Measurements from ENCODE around the gene CNPY2.

Gene CNPY2

DNA sequence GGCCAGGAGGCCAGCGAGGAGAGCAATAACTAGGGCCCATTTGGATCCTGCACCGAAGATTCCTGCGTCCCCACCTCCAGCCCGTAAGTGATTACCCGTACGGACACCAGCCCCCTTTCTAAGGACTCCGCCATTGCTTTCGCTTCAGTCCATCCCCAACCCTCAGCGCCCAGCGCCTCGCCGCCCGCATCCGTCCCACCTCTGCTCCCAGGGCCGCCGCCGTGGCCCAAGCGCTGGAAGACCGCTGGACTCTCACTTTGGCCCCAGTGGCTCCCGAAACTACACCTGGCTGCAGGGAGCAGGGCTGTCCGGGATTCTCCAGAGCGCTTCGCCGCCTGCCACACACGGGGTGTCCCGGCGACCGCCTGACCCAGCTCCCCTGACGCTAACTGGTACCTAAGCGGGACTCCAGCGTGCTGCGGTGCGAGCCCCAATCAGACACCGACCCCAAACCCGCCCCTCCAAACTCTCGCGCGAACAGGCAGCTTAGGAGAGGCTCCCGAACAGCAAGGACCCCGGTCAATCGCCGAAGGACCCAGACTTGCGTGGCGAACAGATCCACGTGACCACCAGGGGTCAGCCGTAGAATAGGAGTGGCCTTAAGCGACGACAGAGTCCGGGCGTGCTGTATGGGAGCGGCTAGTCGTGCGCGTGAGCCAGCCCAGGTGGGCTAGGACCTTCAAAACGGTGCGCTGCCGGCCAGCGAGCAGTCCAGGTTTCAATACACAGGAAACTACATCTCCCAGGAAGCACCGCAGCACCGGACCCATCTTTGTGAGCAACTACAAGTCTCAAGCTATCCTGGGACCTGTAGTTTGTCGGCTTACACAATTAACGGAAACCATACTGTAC lies at the start of gene CNPY2:
Gene CNPY2, minus strand, starts transcription at position 367 of the 852 bp plus-strand sequence. CDS start 771 bp downstream, outside the sequence.
- DNase-seq (ENCODE audit: low read depth) = peak; percentile 99
- TF ChIP-seq, protein P1, sequence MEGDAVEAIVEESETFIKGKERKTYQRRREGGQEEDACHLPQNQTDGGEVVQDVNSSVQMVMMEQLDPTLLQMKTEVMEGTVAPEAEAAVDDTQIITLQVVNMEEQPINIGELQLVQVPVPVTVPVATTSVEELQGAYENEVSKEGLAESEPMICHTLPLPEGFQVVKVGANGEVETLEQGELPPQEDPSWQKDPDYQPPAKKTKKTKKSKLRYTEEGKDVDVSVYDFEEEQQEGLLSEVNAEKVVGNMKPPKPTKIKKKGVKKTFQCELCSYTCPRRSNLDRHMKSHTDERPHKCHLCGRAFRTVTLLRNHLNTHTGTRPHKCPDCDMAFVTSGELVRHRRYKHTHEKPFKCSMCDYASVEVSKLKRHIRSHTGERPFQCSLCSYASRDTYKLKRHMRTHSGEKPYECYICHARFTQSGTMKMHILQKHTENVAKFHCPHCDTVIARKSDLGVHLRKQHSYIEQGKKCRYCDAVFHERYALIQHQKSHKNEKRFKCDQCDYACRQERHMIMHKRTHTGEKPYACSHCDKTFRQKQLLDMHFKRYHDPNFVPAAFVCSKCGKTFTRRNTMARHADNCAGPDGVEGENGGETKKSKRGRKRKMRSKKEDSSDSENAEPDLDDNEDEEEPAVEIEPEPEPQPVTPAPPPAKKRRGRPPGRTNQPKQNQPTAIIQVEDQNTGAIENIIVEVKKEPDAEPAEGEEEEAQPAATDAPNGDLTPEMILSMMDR (conservative IDR thresholded peaks at IDR 0.05; ENCODE audit: low read depth, low read length) = no peak
- H3K4me3 ChIP-seq (ENCODE audit: low read length) = peak within 1 kb of the TSS; percentile 94

DNA sequence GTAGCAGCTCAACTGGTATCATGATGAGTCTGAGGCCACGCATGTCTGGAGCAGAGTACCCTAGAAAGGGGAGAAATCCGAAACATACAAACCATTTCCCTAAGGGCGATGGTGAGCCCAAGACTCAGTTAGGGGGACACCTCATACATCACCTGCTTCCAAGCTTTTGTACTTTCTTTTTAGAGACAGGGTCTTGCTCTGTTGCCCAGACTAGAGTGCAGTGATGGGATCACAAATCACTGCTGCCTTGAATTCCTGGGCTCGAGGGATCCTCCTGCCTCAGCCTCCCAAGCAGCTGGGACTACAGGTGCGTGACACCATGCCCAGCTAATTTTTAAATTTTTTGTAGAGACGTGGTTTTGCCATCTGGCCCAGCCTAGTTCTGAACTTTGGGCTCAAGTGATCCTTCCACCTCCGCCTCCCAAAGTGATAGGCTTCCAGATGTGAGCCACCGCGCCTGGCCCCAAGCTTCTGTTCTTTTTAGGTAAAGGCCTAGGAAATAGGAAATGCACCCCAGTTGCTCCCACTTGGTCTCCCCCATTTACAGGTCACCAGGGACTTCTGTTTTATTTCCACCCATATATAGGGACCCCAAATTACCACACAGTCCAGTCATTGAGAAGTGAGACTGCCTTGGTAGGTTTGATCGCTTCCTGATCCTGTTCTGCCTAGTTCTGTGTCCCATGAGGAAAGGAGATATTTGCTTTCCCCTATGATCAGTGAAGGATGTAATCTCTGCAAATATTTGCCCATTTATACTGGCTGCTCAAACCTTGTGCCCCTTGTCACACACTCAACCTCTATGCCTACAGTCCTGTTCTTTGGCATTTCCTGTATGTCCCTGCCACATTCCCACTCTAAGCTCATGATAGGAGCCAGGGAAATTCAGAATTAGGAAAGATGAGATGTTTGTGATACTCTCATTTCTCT lies 46.6 kb upstream of the CNPY2 start, which contains the start of gene APOF:
Gene APOF, minus strand, starts transcription at position 728 of the 930 bp plus-strand sequence. Its CDS starts 112 bp downstream, at position 616.
- DNase-seq (ENCODE audit: low read depth) = no peak
- TF ChIP-seq, protein P1 (conservative IDR thresholded peaks at IDR 0.05; ENCODE audit: low read depth, low read length) = no peak

DNA sequence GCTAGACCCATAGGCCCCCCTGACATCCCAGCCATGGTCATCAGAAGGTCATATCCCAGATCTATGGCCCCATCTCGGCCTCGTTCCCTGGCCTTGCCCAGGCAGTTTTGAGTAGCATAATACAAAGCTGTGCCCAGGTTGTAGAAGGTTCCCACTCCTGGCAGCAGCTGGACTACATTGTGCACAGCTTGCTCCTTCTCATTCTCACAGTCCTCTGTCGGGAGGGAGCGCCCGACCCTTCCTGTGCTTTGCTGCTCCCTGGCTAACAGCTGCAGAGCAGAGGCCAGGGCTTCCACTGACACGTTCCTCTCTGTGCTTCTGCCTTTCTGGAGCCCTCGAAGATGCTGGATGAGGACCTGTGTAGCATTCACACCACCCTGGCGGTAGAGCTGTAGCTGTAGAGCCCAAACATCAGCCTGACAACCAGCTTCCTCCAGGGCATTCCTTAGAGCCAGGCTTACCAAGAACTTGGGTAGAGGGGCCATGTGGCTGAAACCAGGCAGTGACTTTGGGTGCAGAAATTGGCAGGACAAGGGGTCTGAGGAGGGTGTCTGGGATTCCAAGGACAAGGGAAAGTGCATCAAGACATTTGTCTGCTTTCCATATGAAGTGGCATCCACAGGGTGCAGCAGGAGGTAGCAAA lies 45.8 kb upstream of the CNPY2 start:
- no peak for DNase-seq (ENCODE audit: low read depth)
- no peak overlapping the region for H3K4me3 ChIP-seq (ENCODE audit: low read length)
- TF ChIP-seq, protein P1 (conservative IDR thresholded peaks at IDR 0.05; ENCODE audit: low read depth, low read length) = no peak

More for the DNA sequence above, 46.6 kb upstream of the CNPY2 start, which contains the start of gene APOF:
- no peak within 1 kb of the TSS for H3K4me3 ChIP-seq (ENCODE audit: low read length)

DNA sequence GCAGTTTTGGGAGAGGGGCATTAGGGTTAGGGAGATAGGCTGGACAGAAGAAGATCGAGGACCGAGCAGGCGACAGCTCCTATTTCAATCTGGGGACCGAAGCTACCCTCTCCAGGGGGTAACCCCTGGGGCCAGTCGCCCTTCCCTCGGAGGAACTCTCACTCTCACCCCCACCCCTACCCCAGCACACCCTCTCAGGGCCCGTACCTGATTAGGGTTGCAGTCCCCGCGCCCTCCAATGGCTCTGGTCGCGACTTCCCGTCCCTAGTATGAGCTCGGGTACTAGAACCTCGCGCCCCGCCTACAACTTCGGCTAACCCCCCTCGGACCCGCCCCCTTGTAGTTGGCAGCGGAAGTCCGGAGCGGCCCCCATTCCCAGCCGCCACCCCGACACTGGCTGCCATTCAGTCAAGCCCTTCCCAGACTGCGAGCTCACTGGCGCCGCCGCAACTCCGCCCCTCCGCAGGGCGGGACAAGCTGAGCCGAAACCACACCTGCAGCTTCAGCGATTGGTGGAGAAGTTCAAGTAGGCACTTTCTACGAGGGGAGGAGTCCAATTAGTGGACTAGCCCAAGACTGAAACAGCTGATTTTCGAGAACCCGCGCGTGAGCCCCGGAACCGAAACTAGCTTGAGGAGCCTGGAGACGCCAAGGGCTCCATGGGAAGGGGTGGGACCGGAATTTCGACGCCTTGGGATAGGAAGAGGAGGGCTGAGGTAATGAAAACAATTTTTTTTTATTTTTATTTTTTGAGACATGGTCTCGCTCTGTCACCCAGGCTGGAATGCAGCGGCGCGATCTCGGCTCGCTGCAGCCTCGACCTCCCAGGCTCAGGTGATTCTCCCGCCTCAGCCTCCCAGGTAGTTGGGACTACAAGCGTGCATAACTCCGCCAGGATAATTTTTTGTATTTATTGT lies 44.3 kb upstream of the CNPY2 start, which contains the start of gene STAT2:
Gene STAT2, minus strand, starts transcription at position 257 of the 917 bp plus-strand sequence. CDS start 3,536 bp downstream, outside the sequence.
- peak within 1 kb of the TSS; percentile 98 for H3K4me3 ChIP-seq (ENCODE audit: low read length)
- peak; percentile 100 for DNase-seq (ENCODE audit: low read depth)
- TF ChIP-seq, protein P1 (conservative IDR thresholded peaks at IDR 0.05; ENCODE audit: low read depth, low read length) = no peak

DNA sequence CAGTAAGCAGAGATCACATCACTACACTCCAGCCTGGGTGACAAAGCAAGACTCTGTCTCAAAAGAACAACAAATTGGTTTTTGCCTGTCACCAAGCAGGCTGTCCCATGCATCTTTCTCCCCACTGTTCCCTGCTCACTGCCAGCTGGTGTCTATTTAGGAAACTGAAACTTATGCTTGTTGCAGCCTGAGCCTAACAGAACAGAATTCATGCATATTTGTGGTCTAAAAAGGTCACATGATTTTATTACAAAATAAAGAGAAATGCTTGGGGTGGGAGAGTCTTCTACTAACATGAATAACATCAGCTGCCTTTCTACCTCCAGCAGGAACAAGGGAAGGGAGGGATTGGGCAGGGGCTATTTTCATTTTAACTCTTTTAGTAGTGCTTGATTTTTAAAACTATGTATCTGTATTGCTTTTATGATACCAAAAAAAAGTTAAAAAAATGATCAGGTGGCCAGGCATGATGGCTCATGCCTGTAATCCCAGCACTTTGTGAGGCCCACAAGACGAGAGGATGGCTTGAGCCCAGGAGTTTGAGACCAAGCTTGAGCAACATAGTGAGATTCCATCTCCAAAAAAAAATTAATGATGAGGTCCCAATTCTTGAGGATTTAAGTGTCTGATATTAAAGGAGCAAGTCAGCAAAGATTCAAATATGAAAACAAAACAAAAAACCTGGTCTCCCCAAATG lies 43.2 kb upstream of the CNPY2 start:
- H3K4me3 ChIP-seq (ENCODE audit: low read length) = peak overlapping the region; percentile 98
- peak; percentile 50 for DNase-seq (ENCODE audit: low read depth)

More for the DNA sequence above, 43.2 kb upstream of the CNPY2 start:
- TF ChIP-seq, protein P1 (conservative IDR thresholded peaks at IDR 0.05; ENCODE audit: low read depth, low read length) = no peak

Data from retinal pigment epithelial cell (primary cell).